Bone marrow (tissue), 2 donors: ENCODE results near the gene ANAPC16.
"Not testable (repeated sequence)": the region's sequence is repeated elsewhere in the genome, so short reads cannot be mapped to it uniquely, and the experiment has no call there.

Source experiments
- DNase-seq, 2 donors: peaks; one replicate each; lab custom pipeline; 2025; lab: John Stamatoyannopoulos, UW

Gene ANAPC16

GRCh38 chr10:72215611-72216549 lies at the start of gene ANAPC16, which contains the start of gene ASCC1:
ANAPC16 (plus strand) TSS chr10:72216012; CDS start chr10:72223915, 7,903 bp downstream.
ASCC1 (minus strand) TSS chr10:72216276; CDS start chr10:72213298, 2,978 bp downstream.
- DNase-seq, result peak; percentile 92 to 99

- DNase-seq, result no peak
These were observed 48.7 kb upstream of the ANAPC16 start for GRCh38 chr10:72167118-72167517.

GRCh38 chr10:72170263-72170662 lies 45.5 kb upstream of the ANAPC16 start:
- no peak for DNase-seq

GRCh38 chr10:72170733-72171132 lies 45.1 kb upstream of the ANAPC16 start:
- DNase-seq, result no peak

GRCh38 chr10:72171175-72171630 lies 44.6 kb upstream of the ANAPC16 start:
- no peak for DNase-seq

GRCh38 chr10:72173262-72173618 lies 42.6 kb upstream of the ANAPC16 start:
- no peak for DNase-seq

- no peak for DNase-seq
These were observed 42.1 kb upstream of the ANAPC16 start for GRCh38 chr10:72173619-72174296.

- no peak for DNase-seq
These were observed 41.5 kb upstream of the ANAPC16 start for GRCh38 chr10:72174297-72174662.

- DNase-seq, result peak in 1 of 2 donors; percentile 59
These were observed 40.7 kb upstream of the ANAPC16 start for GRCh38 chr10:72175149-72175548.

GRCh38 chr10:72176701-72177100 lies 39.1 kb upstream of the ANAPC16 start:
- DNase-seq, result no peak

GRCh38 chr10:72177454-72177853 lies 38.4 kb upstream of the ANAPC16 start:
- no peak for DNase-seq

- no peak for DNase-seq
These were observed 31.7 kb upstream of the ANAPC16 start for GRCh38 chr10:72184156-72184555.

- no peak for DNase-seq
These were observed 29.4 kb upstream of the ANAPC16 start for GRCh38 chr10:72186258-72186981.

- DNase-seq, result no peak
These were observed 28.9 kb upstream of the ANAPC16 start for GRCh38 chr10:72186982-72187330.

- DNase-seq, result no peak
These were observed 20.9 kb upstream of the ANAPC16 start for GRCh38 chr10:72194949-72195348.

- DNase-seq, result no peak
These were observed 14.9 kb upstream of the ANAPC16 start for GRCh38 chr10:72200883-72201282.

- DNase-seq, result no peak
These were observed 14.5 kb upstream of the ANAPC16 start for GRCh38 chr10:72201293-72201692.

GRCh38 chr10:72204296-72204695 lies 11.5 kb upstream of the ANAPC16 start:
- DNase-seq, result no peak

- no peak for DNase-seq
These were observed 11.1 kb upstream of the ANAPC16 start for GRCh38 chr10:72204724-72205123.

- no peak for DNase-seq
These were observed 9.1 kb upstream of the ANAPC16 start for GRCh38 chr10:72206511-72207229.

GRCh38 chr10:72208526-72208925 lies 7.3 kb upstream of the ANAPC16 start:
- not testable (repeated sequence) for DNase-seq

- DNase-seq, result not testable (repeated sequence)
These were observed 4.4 kb upstream of the ANAPC16 start for GRCh38 chr10:72211381-72211780.
